ENCODE results near the gene ABT1. TPM values are rescaled to one million over a fixed set of nuclear protein-coding genes. Genes with fewer than 3 reads are reported as not detected.

The ABT1 gene
- polyA plus RNA-seq, 3 donors, result 13.6 to 17.3 (median 14.8) TPM

DNA sequence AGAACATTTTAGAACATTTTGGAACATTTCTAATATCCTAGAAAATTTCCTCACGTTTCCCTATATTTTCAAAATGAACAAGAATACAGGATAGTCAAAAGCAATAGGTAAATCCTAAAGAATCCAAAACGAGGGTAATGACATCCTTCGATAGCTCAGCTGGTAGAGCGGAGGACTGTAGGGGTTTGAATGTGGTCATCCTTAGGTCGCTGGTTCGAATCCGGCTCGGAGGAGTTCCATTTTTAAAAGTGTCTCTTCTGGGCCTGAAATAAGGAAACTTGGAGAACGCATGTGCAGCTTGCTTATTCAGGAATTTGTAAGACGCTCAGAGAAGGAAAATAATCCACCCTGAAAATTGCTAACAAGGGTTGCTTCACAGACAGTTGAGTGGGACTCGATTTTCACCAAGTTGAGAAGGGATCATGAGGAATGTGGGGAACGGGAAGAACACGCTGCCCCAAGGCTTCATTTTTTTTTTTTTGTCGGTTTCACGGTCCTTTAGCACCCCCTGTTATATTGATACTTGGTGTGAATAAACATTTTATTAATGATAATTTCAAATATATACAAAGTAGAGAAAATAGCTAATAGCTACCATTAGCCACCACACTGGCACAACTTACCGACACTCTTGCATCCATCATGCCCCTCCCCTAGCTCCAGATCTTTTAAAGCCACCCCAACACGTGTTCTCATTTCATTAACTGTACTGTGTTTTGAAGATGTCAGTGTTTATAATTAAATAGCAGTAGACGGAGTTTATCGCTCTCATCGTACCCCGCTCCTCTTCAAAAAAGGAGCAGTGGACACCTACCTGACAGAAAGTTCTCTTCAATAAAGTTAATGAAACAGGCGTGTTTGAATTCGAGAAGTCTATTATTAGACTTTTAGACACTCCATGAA is 1.8 kb upstream of the ABT1 start:
- no peak for DNase-seq (ENCODE audit: extremely low read depth in 1 of 11, low read depth in 9 of 11, low spot score in 4 of 11)

- DNase-seq (ENCODE audit: extremely low read depth in 1 of 11, low read depth in 9 of 11, low spot score in 4 of 11), result peak; percentile 75 to 91 (median 89)
These were observed 984 bp upstream of the ABT1 start for GRCh38 chr6:26595669-26596269.

DNA sequence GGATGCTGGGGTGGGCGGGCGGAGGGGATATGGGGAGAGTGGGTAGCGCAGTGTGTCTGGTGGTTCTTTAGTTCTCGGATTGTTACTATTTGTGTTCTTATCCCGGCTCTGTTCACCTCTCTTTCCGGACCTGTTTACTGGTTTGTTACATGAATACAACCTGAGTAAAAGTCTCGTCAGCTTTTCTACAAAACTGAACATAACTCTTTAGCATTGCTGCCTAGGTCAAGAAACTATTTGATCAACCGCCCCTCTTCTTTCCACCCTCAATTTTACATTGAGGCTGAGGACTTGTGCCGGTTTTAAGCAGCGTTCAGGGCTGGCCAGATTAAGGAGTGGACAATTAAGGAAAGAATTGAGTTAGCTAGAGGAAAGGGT is 625 bp downstream of the ABT1 start:
- no peak for DNase-seq (ENCODE audit: extremely low read depth in 1 of 11, low read depth in 9 of 11, low spot score in 4 of 11)

DNA sequence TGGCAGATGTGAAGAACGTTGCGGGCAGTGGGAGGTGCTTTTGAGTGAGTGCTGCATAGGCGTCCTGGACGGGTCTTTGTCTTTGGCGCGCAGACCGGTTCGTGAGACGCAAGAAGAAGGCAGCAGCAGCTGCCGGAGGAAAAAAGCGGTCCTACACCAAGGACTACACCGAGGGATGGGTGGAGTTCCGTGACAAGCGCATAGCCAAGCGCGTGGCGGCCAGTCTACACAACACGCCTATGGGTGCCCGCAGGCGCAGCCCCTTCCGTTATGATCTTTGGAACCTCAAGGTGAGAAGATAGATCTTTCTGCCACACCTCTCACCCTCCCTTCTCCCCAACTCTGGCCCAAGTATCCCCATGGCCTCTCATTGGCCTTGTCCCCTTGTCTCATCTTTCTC is 1.1 kb downstream of the ABT1 start:
- DNase-seq (ENCODE audit: extremely low read depth in 1 of 11, low read depth in 9 of 11, low spot score in 4 of 11), result no peak

GRCh38 chr6:26598267-26598666 is 1.5 kb downstream of the ABT1 start:
- DNase-seq (ENCODE audit: extremely low read depth in 1 of 11, low read depth in 9 of 11, low spot score in 4 of 11), result no peak

DNA sequence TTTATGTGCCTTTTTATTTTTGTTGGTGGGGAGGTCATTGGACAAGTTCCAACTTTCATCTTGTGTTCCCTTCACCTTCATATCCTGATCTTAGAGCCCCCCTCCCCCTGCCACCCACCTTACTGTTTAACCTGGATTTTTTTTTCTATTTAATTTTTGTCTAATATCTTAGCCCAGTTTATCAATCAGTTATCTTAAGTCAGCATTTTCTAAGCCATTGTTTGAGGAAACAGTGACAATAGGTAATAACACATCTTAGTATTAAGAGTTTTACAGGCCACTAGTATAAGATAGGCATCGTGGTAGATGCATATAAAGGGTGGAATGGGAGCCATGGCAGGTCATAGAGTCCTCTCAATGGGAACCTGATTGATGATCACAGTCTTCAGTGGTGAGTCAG is 2.4 kb downstream of the ABT1 start:
- no peak for DNase-seq (ENCODE audit: extremely low read depth in 1 of 11, low read depth in 9 of 11, low spot score in 4 of 11)

DNA sequence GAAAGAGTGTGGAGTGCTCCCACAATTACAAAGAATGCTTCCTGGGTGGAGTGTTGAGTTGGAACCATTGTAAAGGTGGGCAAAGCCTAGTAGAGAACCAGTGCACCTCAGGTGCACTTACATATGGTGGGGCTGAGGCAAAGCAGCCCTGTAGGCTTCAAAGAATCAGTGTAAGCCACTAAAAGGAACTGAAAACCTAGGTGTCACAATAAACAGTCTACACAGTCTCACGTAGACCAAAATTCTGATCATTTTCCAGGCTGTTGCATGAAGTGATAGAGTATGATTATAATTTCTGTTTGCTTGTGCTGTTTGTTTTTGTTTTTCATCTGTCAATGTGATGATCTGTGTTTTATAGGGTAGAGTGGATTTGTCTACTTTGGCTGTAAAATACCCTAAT is 2.8 kb downstream of the ABT1 start:
- no peak for DNase-seq (ENCODE audit: extremely low read depth in 1 of 11, low read depth in 9 of 11, low spot score in 4 of 11)

DNA sequence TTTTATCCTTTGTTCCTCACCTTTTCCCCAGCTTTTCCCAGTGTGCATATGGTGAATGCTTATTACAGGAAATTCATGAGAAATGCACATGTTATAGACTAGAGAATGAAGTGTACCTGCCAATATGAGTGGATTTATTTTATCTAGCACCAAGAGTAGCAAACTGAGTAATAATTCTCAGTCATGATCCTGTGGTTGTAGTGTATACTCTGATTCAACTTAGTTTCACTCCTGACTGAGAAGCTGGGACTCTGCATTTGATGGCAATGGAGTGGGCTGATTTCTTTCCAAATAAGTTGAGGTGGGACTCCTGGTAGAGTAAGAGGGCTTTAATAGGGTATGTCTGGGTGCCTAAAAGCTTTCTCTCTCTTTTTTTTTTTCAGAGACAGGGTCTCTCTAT is 4.0 kb downstream of the ABT1 start:
- no peak for DNase-seq (ENCODE audit: extremely low read depth in 1 of 11, low read depth in 9 of 11, low spot score in 4 of 11)

- DNase-seq (ENCODE audit: extremely low read depth in 1 of 11, low read depth in 9 of 11, low spot score in 4 of 11), result no peak
These were observed 5.5 kb downstream of the ABT1 start for GRCh38 chr6:26602262-26602661.

DNA sequence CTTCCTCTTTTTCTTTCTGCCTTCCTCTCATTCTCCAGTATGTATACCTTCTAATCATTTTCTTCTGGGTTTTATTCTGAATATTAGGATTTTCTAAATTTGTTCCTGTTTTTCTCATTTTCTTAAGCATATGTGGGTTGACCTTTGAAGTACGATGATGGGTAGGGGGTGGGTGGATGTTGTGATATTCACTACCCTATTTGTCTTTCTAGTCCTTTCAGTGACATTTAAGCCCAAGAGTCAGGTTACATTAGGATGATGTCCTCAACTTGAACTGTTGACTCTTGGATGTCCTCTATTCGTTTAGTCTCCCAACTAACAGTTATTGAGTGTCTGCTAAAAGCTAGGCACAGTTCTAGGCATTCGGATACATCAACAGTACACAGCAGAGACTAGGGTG is 7.3 kb downstream of the ABT1 start:
- no peak for DNase-seq (ENCODE audit: extremely low read depth in 1 of 11, low read depth in 9 of 11, low spot score in 4 of 11)

DNA sequence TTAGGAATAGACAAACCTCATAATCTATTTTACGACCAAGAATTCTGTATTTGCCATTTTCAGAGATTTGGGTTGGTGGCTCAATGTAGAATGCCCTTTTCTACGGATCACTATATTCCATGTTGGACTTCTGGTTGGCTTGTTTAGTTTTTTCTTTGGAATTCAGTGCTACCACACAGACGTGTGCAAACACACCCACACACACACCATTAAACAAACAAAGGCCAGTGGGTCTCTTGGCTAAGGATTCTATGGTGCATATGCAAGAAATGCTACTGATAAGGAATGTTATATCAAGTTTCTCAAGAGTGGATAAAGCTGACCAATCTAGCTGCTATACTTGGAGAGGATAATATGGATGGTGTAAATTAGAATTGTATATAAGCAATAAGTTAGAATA is 8.0 kb downstream of the ABT1 start:
- no peak for DNase-seq (ENCODE audit: extremely low read depth in 1 of 11, low read depth in 9 of 11, low spot score in 4 of 11)

- peak in 1 of 11 donors; percentile 27 for DNase-seq (ENCODE audit: extremely low read depth in 1 of 11, low read depth in 9 of 11, low spot score in 4 of 11)
These were observed 10.9 kb downstream of the ABT1 start for GRCh38 chr6:26607434-26608230.

DNA sequence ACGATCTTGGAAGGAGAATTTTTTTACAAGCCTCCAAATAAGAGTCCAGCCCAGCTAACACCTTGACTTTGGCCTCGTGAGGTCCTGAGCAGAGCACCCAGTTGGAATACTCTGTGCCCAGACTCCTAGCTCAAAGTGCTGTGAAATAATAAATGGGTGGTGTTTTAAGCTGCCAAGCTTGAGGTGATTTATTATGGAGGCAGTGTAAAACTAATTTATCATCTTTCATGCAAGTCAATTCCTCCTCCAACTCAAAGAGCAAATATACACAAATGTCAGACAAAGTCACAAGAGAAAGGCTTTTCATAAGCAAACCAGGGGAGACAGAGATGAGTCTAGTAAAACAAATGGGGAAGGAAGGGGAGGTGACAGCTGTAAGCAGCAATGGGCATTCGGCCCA is 12.7 kb downstream of the ABT1 start:
- DNase-seq (ENCODE audit: extremely low read depth in 1 of 11, low read depth in 9 of 11, low spot score in 4 of 11), result no peak

GRCh38 chr6:26611599-26611998 is 14.8 kb downstream of the ABT1 start:
- DNase-seq (ENCODE audit: extremely low read depth in 1 of 11, low read depth in 9 of 11, low spot score in 4 of 11), result no peak

- no peak for DNase-seq (ENCODE audit: extremely low read depth in 1 of 11, low read depth in 9 of 11, low spot score in 4 of 11)
These were observed 16.4 kb downstream of the ABT1 start for GRCh38 chr6:26613201-26613600.

- no peak for DNase-seq (ENCODE audit: extremely low read depth in 1 of 11, low read depth in 9 of 11, low spot score in 4 of 11)
These were observed 17.2 kb downstream of the ABT1 start for GRCh38 chr6:26613689-26614683.

DNA sequence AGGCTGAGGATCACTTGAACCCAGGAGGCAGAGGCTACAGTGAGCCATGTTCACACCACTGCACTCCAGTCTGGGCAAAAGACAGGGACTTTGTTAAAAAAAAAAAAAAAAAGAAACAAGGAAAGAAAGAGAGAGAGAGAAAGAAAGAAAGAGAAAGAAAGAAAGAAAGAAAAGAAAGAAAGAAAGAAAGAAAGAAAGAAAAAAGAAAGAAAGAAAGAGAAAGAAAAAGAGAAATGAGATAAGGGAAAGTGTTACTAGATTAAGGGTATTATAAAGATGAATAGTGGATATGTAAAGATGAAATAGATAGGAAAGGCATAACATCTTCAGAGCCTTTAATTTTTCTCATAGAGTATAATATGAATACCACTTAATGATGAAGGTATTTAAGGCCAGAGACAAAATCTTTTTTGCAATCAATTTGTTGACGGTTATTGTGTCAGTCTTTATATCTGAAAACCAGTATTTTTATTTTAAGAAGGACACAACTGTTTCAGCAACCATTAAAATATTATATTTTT is 26.6 kb downstream of the ABT1 start:
- DNase-seq (ENCODE audit: extremely low read depth in 1 of 11, low read depth in 9 of 11, low spot score in 4 of 11), result no peak

DNA sequence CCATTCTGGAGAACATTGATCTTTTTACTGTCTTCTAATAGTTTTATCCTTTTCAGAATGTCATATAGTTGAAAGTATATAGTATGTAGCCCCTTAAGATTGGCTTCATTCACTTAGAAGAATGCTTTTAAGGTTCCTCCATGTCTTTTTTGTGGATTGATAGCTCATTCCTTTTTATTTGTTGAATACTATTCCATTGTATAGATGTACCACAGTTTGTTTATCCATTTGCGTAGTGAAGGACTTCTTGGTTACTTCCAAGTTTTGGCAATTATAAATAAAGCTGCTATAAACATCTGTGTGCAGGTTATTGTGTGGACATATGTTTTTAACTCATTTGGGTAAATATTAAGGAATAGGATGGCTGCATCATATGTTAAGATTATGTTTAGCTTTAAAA is 27.8 kb downstream of the ABT1 start:
- DNase-seq (ENCODE audit: extremely low read depth in 1 of 11, low read depth in 9 of 11, low spot score in 4 of 11), result no peak

GRCh38 chr6:26627843-26628242 is 31.1 kb downstream of the ABT1 start:
- DNase-seq (ENCODE audit: extremely low read depth in 1 of 11, low read depth in 9 of 11, low spot score in 4 of 11), result no peak

Measured in renal cortex interstitium (tissue), 11 donors.